ENCODE data around the gene NR2F1.

Gene NR2F1

GRCh38 chr5:93594591-93595419 is 11.8 kb downstream of the NR2F1 start:
- H3K4me1 Mint-ChIP-seq = peaks cover 9% of the 10 kb centered on the region
- no peak overlapping the region for H3K27ac Mint-ChIP-seq
- H3K36me3 Mint-ChIP-seq (ENCODE audit: low read depth) = peaks cover 7% of the 10 kb centered on the region
- DNase-seq (no peak), ATAC-seq (no peak)
- H3K4me3 Mint-ChIP-seq = no peak overlapping the region
- H3K27me3 Mint-ChIP-seq = peaks cover 73% of the 10 kb centered on the region
- H3K9me3 Mint-ChIP-seq = no peaks in the 10 kb centered on the region

- Mint-ChIP-seq H3K36me3 (ENCODE audit: low read depth) (peaks cover 7% of the 10 kb centered on the region), H3K27ac (no peak overlapping the region), H3K4me3 (no peak overlapping the region), H3K9me3 (no peaks in the 10 kb centered on the region), H3K27me3 (peaks cover 65% of the 10 kb centered on the region), H3K4me1 (peaks cover 9% of the 10 kb centered on the region)
- ATAC-seq (no peak), DNase-seq (no peak)
Observed at GRCh38 chr5:93595420-93596147, 12.6 kb downstream of the NR2F1 start.

GRCh38 chr5:93596310-93596675 is 13.3 kb downstream of the NR2F1 start:
- Mint-ChIP-seq H3K36me3 (ENCODE audit: low read depth) (peaks cover 7% of the 10 kb centered on the region), H3K4me3 (no peak overlapping the region)

GRCh38 chr5:93596676-93597490 is 13.9 kb downstream of the NR2F1 start:
- H3K4me1 Mint-ChIP-seq = peaks cover 9% of the 10 kb centered on the region
- H3K27ac Mint-ChIP-seq = no peak overlapping the region
- no peak overlapping the region for H3K4me3 Mint-ChIP-seq
- ATAC-seq (peak; percentile 31), DNase-seq (no peak)
- peaks cover 59% of the 10 kb centered on the region for H3K27me3 Mint-ChIP-seq
- no peaks in the 10 kb centered on the region for H3K9me3 Mint-ChIP-seq
- peaks cover 7% of the 10 kb centered on the region for H3K36me3 Mint-ChIP-seq (ENCODE audit: low read depth)

More at GRCh38 chr5:93596310-93596675, 13.3 kb downstream of the NR2F1 start:
- H3K27me3 Mint-ChIP-seq = peaks cover 59% of the 10 kb centered on the region
- no peaks in the 10 kb centered on the region for H3K9me3 Mint-ChIP-seq
- peaks cover 9% of the 10 kb centered on the region for H3K4me1 Mint-ChIP-seq
- DNase-seq (no peak), ATAC-seq (no peak)
- H3K27ac Mint-ChIP-seq = no peak overlapping the region

GRCh38 chr5:93598091-93599000 is 15.3 kb downstream of the NR2F1 start:
- Mint-ChIP-seq H3K27ac (no peak overlapping the region), H3K4me1 (peaks cover 9% of the 10 kb centered on the region), H3K36me3 (ENCODE audit: low read depth) (peaks cover 10% of the 10 kb centered on the region), H3K9me3 (no peaks in the 10 kb centered on the region), H3K27me3 (peaks cover 64% of the 10 kb centered on the region), H3K4me3 (no peak overlapping the region)
- DNase-seq = no peak
- ATAC-seq = no peak

GRCh38 chr5:93599001-93599379 is 16.0 kb downstream of the NR2F1 start:
- DNase-seq (no peak), ATAC-seq (no peak)
- Mint-ChIP-seq H3K27ac (no peak overlapping the region), H3K36me3 (ENCODE audit: low read depth) (peaks cover 12% of the 10 kb centered on the region), H3K4me3 (no peak overlapping the region), H3K27me3 (peaks cover 63% of the 10 kb centered on the region), H3K9me3 (peaks cover 4% of the 10 kb centered on the region), H3K4me1 (peaks cover 12% of the 10 kb centered on the region)

GRCh38 chr5:93599399-93600120 is 16.5 kb downstream of the NR2F1 start:
- H3K4me1 Mint-ChIP-seq = peaks cover 12% of the 10 kb centered on the region
- DNase-seq (no peak), ATAC-seq (no peak)
- H3K9me3 Mint-ChIP-seq = peaks cover 4% of the 10 kb centered on the region
- peaks cover 12% of the 10 kb centered on the region for H3K36me3 Mint-ChIP-seq (ENCODE audit: low read depth)
- peaks cover 61% of the 10 kb centered on the region for H3K27me3 Mint-ChIP-seq
- H3K4me3 Mint-ChIP-seq = no peak overlapping the region
- H3K27ac Mint-ChIP-seq = no peak overlapping the region

GRCh38 chr5:93600409-93601070 is 17.5 kb downstream of the NR2F1 start:
- peaks cover 61% of the 10 kb centered on the region for H3K27me3 Mint-ChIP-seq
- ATAC-seq (no peak), DNase-seq (no peak)
- H3K4me1 Mint-ChIP-seq = peaks cover 13% of the 10 kb centered on the region
- no peak overlapping the region for H3K27ac Mint-ChIP-seq
- H3K9me3 Mint-ChIP-seq = peaks cover 4% of the 10 kb centered on the region
- no peak overlapping the region for H3K4me3 Mint-ChIP-seq
- peaks cover 9% of the 10 kb centered on the region for H3K36me3 Mint-ChIP-seq (ENCODE audit: low read depth)

GRCh38 chr5:93601071-93601801 is 18.2 kb downstream of the NR2F1 start:
- H3K4me3 Mint-ChIP-seq = no peak overlapping the region
- peaks cover 9% of the 10 kb centered on the region for H3K4me1 Mint-ChIP-seq
- DNase-seq (no peak), ATAC-seq (no peak)
- H3K27me3 Mint-ChIP-seq = peaks cover 61% of the 10 kb centered on the region
- H3K9me3 Mint-ChIP-seq = peaks cover 4% of the 10 kb centered on the region
- H3K27ac Mint-ChIP-seq = no peak overlapping the region
- H3K36me3 Mint-ChIP-seq (ENCODE audit: low read depth) = peaks cover 5% of the 10 kb centered on the region

GRCh38 chr5:93601802-93602155 is 18.8 kb downstream of the NR2F1 start:
- Mint-ChIP-seq H3K9me3 (peaks cover 4% of the 10 kb centered on the region), H3K27ac (no peak overlapping the region), H3K4me1 (peaks cover 8% of the 10 kb centered on the region), H3K4me3 (no peak overlapping the region), H3K27me3 (peaks cover 61% of the 10 kb centered on the region), H3K36me3 (ENCODE audit: low read depth) (peaks cover 5% of the 10 kb centered on the region)
- ATAC-seq (no peak), DNase-seq (no peak)

GRCh38 chr5:93602241-93603077 is 19.4 kb downstream of the NR2F1 start:
- ATAC-seq (no peak), DNase-seq (no peak)
- Mint-ChIP-seq H3K4me1 (peaks cover 8% of the 10 kb centered on the region), H3K9me3 (peaks cover 4% of the 10 kb centered on the region), H3K4me3 (no peak overlapping the region), H3K27me3 (peaks cover 65% of the 10 kb centered on the region), H3K36me3 (ENCODE audit: low read depth) (peaks cover 5% of the 10 kb centered on the region), H3K27ac (no peak overlapping the region)

All from activated naive CD8-positive, alpha-beta T cell treated with anti-CD3 and anti-CD28 coated beads, Interleukin-2, amount 50 U/mL, for 24 hours (primary cell).